Measurements from ENCODE around the gene PLCL1. TPM values are rescaled to one million over a fixed set of nuclear protein-coding genes. Genes with fewer than 3 reads are reported as not detected.
A peak's percentile ranks its signal among the peaks of the same experiment; 100 is the strongest.
"Not testable (repeated sequence)": the region's sequence is repeated elsewhere in the genome, so short reads cannot be mapped to it uniquely, and the experiment has no call there.

PLCL1 gene
- polyA plus RNA-seq, 5 donors = 6.4 to 13.6 (median 11.5) TPM

DNA sequence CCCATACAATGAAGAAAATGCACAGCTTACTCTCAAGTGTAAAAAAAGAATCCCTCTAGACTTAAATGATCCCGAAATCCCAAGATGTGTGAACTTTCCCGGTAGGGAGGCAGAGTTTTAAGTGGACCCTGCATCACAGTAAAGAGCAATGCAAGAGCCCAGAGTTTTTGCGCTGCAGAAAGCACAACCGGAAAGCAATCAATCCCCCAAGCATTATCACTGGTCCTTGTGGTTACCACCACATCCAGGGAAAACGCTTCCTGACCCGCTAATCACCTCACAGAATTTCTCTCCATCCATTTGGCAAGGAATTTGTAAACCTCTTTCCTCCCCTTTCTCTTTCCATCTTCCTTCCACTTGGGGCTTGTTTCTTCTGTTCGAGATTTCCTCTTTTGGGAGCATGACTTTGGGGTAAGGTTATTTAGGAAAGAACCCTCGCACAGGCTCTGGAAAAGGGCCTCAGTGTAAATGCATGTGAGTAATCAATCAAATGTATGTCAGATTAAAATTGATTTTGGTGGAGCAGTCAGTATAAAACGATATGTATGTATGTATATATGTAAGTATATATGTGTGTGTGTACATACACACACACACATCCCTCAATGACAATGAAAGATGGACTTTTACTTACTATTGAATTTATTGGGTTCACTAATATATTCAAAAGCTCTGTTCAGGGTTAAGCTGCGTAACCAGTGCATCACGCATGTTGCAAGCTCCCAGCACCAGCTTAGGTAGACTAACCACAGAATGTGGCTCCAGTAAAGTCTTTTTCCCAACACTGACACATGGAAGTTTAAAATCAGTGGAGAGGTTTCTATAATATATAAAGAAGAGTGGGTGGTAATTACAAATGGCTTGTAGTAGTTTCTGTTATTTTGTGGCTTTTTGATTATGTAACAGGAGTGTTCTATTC, 1.6 kb downstream of the PLCL1 start:
- no peak for DNase-seq

DNA sequence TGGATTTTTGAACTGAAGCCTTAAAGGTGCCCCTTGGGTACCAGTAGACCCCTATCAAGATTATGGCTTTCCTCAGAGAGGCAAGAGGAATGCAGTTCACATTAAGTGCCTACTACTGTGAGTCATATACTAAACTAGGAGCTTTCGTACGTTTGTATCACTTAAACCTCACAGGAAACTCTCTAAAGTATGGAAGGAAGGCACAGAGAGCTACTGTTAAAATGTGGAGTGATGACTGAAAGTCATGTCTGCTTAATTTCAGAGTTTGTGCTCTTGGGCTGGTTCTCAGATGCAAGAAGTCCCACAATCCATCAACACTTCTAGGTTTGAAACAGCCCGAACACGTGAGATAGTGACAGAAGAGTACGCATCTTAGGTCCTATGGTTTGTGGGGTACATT, 4.7 kb downstream of the PLCL1 start:
- no peak for DNase-seq

DNA sequence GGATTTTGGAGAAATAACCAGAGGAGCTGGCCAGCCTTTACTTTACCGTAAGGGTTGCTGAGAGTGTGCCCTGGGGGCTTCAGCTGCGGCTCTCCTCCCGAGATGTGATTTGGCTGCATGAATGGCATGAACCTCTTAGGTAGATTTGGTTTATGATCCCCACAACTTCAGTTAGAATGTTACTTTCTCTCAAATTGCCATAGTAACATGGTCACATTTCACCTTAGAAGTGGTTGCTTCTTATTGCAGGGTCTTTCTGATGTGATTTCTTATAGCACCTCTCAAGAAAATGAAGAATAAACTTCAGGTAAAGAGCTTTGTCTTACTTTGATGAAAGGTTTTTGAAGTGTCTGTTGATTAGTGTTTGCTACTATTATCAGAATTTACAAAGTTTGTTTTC, 5.6 kb downstream of the PLCL1 start:
- DNase-seq = no peak

DNA sequence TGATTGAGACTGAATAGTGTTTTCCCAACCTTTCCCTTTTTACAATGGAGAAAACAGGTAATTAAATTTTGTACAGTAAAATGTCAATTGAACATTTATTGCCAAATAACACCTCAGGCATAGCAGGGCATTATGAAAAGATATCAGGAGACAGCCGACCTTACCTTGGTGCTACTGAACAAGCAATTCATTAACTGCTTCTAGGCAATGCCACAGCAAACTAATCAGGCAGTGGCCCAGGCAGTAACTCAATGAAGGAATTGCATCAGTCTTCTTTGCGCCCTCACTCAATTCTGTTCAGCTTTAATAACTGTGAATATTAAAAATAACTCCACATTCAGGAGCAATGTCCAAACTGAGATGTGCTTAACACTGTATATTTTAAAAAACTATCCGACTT, 6.1 kb downstream of the PLCL1 start:
- no peak for DNase-seq

DNA sequence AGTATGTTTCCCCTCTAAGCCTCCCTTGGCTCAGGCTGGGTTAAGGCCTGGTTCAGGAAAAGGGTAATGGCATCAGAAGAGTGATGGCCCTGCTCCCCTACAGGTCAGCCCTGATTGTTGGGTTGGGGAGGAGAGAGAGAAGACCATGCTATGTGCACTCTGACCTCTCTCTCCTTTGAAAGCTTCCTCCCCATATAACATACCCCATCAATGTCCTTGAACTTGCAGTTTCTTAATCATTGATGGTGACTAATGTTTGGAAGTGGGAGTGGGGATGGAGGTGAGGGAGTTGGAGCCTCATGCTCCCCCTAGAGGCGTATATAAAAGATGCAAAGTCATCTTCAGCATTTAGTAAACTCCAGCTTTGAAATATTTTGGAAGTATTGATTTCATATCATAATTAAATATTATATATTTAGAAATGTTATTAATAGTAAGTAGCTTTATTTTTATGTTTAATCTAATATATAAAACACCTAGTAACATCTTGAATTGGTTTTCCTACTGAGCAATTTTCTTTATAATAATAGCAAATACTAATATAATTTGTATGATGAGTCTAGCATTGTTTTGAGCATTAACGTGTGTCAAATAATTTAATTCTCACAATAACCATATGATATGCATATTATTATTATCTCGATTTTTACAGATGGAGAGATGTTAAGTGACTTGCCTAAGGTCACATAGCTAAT, 8.8 kb downstream of the PLCL1 start:
- DNase-seq = no peak

DNA sequence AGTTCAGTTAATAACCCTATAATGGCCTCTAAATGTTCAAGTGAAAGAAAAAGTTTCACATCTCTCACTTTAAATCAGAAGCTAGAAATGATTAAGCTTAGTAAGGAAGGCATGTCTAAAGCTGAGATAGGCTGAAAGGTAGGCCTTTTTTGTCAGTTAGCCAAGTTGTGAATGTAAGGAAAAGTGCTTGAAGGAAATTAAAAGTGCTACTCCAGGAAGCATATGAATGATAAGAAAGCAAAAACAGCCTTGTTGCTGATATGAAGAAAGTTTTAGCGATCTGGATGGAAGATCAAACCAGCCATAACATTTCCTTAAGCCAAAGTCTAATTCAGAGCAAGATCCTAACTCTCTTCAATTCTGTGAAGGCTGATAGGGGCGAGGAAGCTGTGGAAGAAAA, 10.1 kb downstream of the PLCL1 start:
- no peak for DNase-seq

DNA sequence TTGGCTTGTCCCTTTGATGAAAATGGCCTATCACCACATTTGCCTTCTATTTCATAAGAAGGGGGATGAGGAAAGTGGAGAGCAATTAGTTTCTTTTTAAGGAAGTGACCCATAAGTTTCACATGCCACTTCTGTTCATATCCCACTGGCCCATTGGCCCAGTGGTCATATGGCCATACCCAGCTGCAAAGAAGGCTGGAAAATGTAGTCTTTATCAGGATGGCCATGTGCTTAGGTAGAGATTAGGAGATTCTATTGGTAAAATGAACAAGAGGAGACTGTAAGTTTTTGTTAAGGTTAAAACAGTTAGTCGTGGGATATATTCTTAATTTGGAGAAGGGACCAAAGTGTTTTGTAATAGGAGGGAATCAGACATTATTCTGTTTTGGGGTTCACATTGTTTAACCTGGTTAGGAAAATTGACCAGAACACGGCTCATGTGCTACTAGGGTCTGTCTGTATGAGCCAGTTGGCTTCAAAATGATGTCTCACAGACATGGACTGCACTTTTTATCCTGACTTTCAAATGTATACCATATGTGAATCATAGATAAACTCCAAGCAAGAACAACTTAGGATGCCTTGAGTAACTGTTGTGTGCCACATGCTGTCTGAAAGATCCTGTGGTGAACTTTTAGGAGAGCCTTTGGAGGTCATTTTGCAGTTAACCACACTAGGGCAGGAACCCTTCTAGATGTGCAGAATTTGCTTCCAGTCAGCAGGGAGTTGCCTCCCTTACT, 17.3 kb downstream of the PLCL1 start:
- DNase-seq = no peak

DNA sequence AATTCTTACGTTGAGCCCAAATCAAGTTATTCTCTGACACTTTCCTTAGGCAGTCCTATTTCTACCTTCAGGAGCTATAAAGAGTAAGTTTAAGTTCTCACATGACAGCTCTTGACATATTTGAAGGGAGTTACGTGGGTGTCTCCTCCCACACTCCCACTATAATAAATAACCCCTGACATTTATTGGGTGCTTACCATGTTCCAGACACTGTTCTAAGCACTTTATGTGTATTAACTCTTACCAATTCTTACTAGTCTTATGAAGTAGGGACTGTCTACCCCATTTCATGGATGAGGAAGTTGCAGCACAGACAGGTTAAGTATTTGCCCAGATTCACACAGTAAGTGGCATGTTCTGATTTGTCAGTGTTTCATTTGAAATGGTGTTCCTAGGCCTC, 17.9 kb downstream of the PLCL1 start:
- no peak for DNase-seq

DNA sequence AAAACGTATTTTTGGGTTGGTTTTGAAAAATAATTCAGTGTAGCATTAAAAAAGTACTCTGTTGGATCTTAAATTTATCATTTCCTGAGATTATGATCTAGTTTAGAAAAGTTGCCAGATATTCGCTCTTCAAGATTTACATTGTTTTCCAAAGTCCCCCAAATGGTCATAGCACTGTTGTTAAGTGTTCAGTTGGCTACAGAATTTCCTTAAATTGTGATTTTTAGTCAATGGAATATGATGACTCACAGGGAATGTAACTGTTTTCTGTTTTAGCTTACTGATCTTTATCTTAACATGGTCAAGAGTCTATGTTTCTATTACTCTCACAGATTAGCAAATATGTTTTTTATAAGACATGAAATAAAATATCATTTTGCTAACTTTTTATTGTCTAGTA, 23.2 kb downstream of the PLCL1 start:
- DNase-seq = no peak

DNA sequence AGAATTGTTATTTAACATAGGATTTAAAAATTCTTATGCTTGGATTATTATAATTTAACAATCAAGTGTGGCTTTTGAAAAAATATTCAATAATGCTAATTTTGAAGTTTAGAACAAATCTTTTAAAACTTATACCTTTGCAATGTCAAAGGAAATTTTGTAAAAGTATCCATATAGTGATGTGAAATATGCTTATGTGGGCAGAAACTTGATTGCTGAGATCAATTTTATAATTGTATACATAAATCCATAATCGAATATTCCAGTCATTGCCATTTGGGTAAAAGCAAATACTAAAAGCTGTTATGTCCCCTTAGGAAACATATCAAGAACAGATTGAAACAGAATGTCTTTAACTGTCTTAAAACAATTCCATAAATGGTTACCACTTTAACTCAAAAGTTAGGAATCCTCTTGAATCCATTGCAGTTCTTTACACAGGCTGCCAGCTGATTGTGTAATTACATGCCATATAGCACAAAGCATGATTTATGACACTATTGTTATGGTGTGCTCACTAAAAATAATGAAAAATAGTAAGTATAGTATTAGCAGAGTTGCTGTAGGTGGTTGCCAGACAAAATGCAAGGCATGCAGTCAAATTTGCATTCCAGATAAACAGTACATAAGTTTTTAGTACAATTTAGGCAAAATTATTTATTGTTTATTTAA, 24.2 kb downstream of the PLCL1 start:
- no peak for DNase-seq

DNA sequence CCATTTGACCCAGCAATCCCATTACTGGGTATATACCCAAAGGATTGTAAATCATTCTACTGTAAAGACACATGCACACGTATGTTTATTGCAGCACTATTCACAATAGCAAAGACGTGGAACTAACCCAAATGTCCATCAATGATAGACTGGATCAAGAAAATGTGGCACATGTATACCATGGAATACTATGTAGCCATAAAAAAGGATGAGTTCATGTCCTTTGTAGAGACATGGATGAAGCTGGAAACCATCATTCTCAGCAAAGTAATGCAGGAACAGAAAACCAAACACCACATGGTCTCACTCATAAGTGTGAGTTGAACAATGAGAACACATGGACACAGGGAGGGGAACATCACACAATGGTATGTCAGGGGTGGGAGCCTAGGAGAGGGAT, 30.4 kb downstream of the PLCL1 start:
- DNase-seq = not testable (repeated sequence)

DNA sequence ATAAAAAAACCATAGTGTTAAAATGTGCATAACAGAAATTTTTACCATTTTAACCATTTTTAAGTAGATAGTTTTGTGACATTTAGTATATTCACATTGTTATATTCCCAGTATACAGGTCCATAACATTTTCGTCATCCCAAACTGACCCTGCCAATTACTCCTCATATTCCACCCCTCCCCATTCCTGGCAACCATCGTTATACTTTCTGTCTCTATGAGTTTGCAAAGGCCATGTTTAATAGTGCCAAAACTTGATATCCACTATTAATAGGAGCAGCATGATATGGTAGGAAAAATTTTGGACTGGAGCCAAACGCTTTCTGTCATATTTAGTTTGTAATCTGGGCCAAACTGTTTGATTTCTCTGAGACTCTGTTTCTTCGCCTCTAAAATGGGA, 30.9 kb downstream of the PLCL1 start:
- DNase-seq = no peak

DNA sequence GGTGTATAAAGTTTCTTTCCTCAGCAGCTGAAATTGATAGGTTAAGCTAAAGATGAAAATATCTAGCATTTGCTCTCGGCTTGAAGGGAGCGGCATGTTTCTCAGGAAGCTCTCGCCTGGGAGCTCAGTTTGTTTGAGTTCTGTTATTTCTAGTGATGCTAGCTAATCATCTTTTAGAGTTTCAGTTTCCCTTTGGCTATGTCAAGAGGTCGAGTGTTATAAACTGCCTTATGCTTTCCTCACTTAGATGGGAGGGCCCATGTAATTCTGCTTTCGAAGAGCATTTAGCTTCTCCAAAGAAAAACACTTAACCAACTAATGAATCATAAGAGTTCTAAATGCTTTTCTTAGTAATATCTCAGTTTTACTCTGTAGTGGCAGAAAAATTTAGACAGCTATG, 33.6 kb downstream of the PLCL1 start:
- DNase-seq = peak; percentile 59 to 60

DNA sequence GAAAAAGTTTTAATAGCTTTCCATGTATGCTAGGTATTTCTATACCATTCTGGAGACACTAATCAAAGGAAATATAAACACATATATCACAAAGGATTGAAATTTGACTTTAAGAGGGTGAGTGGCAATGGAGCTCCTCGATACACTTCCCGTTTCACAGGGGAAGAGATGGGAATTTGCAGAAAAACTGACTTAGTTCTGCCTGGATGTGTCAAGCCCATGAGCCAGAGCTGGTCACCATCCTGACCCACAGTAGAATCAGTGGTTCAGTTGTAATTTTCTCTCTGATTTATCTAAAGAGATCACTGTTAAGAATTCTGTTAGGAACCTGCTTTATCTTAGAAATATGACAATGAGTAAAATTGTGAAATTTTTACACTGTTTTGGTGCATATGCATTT, 34.2 kb downstream of the PLCL1 start:
- no peak for DNase-seq

DNA sequence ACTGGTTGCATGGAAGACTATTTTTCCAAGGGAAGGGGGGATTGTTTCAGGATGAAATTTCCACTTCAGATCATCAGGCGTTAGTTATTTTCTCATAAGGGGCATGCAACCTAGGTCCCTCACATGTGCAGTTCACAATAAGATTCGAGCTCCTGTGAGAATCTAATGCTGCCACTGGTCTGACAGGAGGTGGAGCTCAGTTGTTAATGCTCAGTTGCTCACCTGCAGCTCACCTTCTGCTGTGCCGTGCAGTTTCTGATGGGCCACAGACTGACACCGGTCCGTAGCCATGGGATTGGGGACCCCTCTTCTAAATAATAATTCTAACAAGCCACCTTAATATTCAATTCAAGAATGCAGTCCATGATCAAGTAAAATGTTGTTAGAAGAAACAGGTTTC, 34.9 kb downstream of the PLCL1 start:
- DNase-seq = no peak

DNA sequence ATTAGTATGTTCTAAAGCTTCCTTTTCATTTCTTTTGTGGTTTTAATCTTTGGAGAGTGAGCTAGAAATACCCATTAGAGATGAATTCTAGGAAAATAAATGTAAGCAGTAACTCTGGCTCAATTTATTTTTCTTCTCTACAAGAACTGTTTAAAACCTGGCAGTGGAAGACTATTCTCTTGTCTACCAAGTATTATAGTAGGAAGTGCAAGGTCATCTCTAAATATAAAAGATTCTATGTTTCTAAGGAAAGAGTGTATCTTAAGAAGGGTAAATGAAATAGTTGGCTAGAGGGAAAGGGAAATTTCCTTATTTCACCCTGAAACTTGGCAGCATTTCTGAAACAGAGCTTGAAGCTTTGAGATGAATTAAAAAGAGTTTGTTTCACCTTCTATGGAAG, 35.5 kb downstream of the PLCL1 start:
- DNase-seq = no peak

DNA sequence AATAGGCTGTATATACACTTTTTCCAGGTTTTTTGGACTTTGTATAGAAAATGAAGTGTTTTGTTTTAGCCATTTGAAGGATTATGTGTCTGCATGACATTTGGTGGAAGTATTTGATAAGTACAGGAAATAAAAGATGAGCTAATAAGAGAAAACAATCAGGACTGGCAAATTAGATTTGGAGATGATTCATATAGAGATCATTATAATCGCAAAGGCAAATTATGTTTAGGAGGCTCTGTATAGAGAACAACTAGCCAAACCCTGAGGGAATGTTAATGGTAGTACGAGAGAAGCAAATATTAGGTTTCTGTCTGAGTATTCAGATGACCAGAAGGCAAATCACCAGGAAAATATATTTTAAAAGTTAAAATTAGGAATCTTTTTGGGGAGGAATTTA, 41.7 kb downstream of the PLCL1 start:
- DNase-seq = no peak

DNA sequence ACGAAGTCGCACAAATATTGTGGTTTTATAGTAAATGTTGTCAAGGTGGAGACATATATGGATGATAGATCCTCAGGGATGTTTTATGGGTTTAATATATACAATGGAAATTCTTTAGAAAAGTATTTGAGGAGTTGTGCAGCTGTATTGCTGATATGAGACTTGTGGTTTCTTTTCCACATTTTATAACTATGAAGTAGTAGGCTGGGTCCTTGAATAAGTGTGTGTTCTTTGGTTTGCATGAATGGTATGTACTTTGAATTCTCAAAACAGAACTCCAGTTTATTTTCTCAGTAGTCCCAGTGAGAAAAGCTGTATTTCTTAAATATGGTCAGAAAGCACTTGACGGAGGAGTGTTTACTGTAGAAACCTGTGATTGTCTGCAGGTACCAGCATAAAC, 42.4 kb downstream of the PLCL1 start:
- DNase-seq = no peak

DNA sequence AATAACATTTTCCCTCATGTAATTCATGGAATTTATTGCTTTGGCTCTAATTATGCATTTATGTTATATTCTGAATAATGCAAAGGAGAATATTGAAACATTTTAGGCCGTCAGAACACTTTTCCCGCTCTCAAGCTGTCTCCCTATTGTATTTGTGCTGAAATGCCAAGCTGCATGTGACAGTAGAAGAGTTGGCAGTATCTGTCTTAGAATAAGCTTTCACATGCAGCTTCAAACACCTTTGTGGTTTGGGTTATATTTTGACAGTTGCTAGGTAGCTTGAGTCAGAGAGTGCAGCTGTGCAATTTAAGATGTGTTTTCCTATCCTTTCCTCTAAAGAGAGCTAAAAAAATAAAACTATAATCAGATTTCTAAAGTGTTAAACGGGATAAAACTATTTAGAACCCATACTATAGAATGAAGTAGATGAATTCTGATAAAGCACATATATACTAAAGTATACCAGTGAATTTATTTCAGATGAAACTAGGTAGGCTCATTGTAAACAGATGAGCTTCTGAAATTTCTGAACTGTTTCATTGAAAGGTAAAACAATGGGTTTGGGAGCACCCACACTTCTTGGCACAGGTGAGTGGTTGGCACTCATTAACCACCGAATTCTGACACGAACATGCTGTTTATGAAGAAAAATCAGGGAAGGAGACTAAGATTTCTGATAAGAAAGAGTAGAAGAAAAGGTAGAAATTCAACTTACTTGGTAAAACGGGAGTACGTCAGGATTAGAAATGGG, 43.4 kb downstream of the PLCL1 start:
- no peak for DNase-seq

DNA sequence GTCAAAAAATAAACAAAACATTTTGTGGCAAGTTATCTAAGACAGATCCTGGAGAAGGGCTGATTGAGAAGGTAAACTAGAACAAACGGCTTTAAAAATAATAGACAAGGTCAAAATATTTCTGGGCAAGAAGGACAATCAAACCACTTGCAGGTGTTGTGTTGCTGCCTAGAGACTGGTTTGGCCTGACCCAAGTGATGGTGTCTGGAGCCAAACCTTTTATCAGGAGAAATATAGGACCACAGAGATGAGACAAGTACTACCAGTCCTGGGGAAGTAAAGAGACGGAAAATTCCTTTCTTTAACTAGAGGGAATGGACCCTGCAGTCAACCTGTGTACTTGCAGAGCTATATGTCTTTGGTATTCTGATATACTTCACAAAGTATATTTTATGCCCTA, 44.2 kb downstream of the PLCL1 start:
- DNase-seq = no peak

DNA sequence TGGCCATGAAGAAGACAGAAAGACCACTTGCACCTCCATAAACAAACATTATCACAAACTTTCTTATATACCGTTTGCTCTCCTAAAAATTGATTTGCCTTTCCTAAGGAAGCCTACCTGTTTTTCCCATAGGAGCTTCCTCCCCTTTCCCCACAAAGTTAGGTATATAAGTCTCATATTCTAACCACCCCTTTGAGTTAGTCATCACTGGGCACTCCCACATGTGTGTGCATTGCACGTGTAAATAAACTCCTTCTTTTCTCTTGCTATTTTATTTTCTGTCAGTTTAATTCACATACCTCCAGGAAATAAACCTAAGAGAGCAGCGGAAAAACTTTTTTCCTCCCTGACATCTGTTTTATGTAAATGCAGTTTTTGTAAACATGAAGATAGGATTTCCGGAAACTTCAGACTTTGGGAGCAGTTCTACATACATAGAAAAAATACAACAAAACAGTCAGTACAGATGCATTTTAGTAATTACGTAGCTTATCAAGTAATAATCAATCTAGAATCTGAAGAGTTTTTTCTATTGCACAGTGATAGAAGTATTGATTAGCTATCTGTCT, 46.6 kb downstream of the PLCL1 start:
- no peak for DNase-seq

Measured in right lung (tissue), 5 donors.